GM10266 (cell line): Measurements from ENCODE around the gene DDIT4L.
"Not testable (repeated sequence)": the region's sequence is repeated elsewhere in the genome, so short reads cannot be mapped to it uniquely, and the experiment has no call there.

Experiments
- DNase-seq: peaks from one replicate; pipeline ENCODE4 v3.0.0; 2012; ENCODE audit errors: extremely low spot score
- TF ChIP-seq, protein P1 (sequence below): IDR thresholded peaks from 2 replicates; pipeline ENCODE4 v1.5.1; 2012; ENCODE audit warnings: mild to moderate bottlenecking, low read depth; ENCODE audit not compliant: control insufficient read depth, insufficient read depth; ENCODE audit errors: missing control alignments

The DDIT4L gene

DNA sequence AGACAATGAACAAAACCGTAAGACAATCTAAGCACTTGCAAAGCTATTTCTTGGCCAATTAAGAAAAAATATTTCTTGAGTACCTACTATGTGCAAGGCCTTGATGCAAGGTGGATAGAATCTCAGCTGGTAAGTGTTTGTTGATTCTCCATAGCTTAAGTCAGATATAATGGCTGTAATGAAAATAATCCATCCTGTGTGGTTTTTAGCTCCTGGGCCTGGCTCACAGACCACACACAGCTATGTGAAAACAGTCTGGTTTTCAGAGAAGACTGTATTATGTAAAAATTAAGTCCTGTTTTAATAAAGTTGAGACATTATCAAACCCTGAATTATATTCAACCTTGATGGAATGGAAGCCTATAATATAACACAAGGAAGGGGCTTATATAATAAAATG, 7.8 kb upstream of the DDIT4L start:
- TF ChIP-seq, protein P1, sequence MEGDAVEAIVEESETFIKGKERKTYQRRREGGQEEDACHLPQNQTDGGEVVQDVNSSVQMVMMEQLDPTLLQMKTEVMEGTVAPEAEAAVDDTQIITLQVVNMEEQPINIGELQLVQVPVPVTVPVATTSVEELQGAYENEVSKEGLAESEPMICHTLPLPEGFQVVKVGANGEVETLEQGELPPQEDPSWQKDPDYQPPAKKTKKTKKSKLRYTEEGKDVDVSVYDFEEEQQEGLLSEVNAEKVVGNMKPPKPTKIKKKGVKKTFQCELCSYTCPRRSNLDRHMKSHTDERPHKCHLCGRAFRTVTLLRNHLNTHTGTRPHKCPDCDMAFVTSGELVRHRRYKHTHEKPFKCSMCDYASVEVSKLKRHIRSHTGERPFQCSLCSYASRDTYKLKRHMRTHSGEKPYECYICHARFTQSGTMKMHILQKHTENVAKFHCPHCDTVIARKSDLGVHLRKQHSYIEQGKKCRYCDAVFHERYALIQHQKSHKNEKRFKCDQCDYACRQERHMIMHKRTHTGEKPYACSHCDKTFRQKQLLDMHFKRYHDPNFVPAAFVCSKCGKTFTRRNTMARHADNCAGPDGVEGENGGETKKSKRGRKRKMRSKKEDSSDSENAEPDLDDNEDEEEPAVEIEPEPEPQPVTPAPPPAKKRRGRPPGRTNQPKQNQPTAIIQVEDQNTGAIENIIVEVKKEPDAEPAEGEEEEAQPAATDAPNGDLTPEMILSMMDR, result no peak
- no peak for DNase-seq

GRCh38 chr4:100196388-100197071, 6.3 kb upstream of the DDIT4L start:
- DNase-seq, result not testable (repeated sequence)

- TF ChIP-seq, protein P1, result no peak
- DNase-seq, result no peak
Measured at GRCh38 chr4:100190643-100191600, 654 bp upstream of the DDIT4L start.

DNA sequence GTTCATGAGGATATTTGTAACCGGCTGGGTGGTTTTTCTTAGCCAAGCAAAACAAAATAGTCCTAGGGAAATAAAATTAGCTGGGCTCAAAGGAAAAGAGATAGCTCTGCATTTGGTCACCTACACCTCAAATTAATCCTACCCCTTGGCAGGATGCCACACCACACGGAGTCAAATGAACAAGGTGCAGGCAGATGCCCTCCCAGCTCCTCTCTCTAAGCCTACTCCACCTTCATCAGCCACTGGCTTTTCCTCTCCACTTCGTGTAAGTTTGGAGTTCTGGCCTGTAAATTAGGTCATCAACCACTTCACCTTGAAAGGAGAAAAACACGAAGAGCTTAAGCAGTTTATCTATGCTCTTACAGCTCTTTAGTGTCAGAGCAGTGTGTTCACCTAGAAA, 1.4 kb downstream of the DDIT4L start:
- TF ChIP-seq, protein P1, result no peak
- no peak for DNase-seq

- DNase-seq, result no peak
- TF ChIP-seq, protein P1, result no peak
Measured at GRCh38 chr4:100187781-100188180, 2.5 kb downstream of the DDIT4L start.

GRCh38 chr4:100184787-100185186, 5.5 kb downstream of the DDIT4L start:
- DNase-seq, result no peak
- TF ChIP-seq, protein P1, result no peak

DNA sequence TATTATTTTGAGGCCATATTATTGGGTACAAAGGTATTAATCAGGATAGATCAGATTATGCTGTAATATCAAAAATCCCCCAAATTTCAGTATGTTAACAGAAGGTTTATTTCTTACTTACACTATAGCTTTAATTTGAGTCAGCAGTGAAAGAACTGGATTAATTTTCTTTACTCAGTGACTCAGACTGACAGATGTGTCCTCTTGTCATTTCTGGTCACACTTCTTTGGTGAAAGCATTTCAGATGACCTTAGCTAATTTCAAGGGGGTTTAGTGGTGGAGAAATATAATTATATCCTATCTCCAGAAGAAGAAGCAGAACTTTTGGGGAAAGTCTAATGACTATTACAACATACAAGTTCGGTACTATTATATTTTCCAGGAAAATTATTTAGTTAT, 12.4 kb downstream of the DDIT4L start:
- TF ChIP-seq, protein P1, result no peak
- DNase-seq, result no peak

DNA sequence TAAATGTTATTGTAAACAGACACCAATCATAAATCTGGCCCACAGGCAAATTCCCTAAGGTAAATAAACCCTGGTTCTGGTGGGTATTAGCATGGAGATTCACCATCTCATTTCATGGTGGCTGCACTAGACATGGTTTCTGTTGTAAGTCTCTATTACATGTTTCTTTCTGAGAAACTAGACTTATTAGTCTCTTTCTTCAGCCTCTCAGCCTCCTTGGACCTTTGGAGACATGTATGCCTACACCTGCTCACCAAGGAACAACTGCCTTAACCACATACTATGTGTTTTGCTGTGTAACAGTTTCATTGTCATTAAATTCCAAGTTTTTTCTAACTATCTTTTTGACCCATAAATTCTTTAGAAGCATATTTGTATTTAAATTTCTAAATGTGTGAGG, 13.1 kb downstream of the DDIT4L start:
- TF ChIP-seq, protein P1, result no peak
- DNase-seq, result no peak
